Stimulated activated CD8-positive, alpha-beta memory T cell treated with anti-CD3 and anti-CD28 coated beads, Interleukin-15, amount 100 ng/mL, for 48 hours (primary cell): ENCODE data around the gene CCM2L.
"Not testable (repeated sequence)": the region's sequence is repeated elsewhere in the genome, so short reads cannot be mapped to it uniquely, and the experiment has no call there.

Source experiments
- DNase-seq, 2 donors: peaks; one replicate each; pipeline ENCODE4 v3.0.0-alpha.2; 2020; ENCODE audit warnings: low read depth in 2 of 2

The CCM2L gene

GRCh38 chr20:32028647-32029372 is 18.6 kb downstream of the CCM2L start:
- DNase-seq = no peak

GRCh38 chr20:32029561-32029960 is 19.3 kb downstream of the CCM2L start:
- DNase-seq = no peak

GRCh38 chr20:32031007-32031958 is 21.0 kb downstream of the CCM2L start:
- DNase-seq = no peak

- no peak for DNase-seq
Observed at GRCh38 chr20:32033316-32033715, 23.1 kb downstream of the CCM2L start.

- not testable (repeated sequence) for DNase-seq
Observed at GRCh38 chr20:32033721-32034120, 23.5 kb downstream of the CCM2L start.

GRCh38 chr20:32034581-32035425 is 24.6 kb downstream of the CCM2L start:
- DNase-seq = no peak

- DNase-seq = no peak
Observed at GRCh38 chr20:32035426-32035779, 25.2 kb downstream of the CCM2L start.

GRCh38 chr20:32036252-32036651 is 26.0 kb downstream of the CCM2L start:
- DNase-seq = no peak

- DNase-seq = no peak
Observed at GRCh38 chr20:32036716-32037485, 26.7 kb downstream of the CCM2L start.

- no peak for DNase-seq
Observed at GRCh38 chr20:32037929-32038328, 27.7 kb downstream of the CCM2L start.

GRCh38 chr20:32040142-32040953 is 30.1 kb downstream of the CCM2L start:
- no peak for DNase-seq

- DNase-seq = no peak
Observed at GRCh38 chr20:32045999-32046398, 35.8 kb downstream of the CCM2L start.

- DNase-seq = no peak
Observed at GRCh38 chr20:32050324-32050841, 40.1 kb downstream of the CCM2L start.

- DNase-seq = no peak
Observed at GRCh38 chr20:32050851-32051556, 40.8 kb downstream of the CCM2L start.

- DNase-seq = no peak
Observed at GRCh38 chr20:32051720-32052089, 41.5 kb downstream of the CCM2L start.

- no peak for DNase-seq
Observed at GRCh38 chr20:32052090-32052777, 42.0 kb downstream of the CCM2L start, which contains the start of gene HCK. TSS of gene HCK (plus strand) at chr20:32052242.

- DNase-seq = no peak
Observed at GRCh38 chr20:32052778-32053362, 42.6 kb downstream of the CCM2L start.

- DNase-seq = no peak
Observed at GRCh38 chr20:32053648-32054047, 43.4 kb downstream of the CCM2L start.
